ENCODE data around the gene ZFYVE28. TPM values are rescaled to one million over a fixed set of nuclear protein-coding genes. Genes with fewer than 3 reads are reported as not detected.

Gene ZFYVE28
- total and polyA plus RNA-seq, 12 donors, result 4.3 to 24.6 (median 16.0) TPM

DNA sequence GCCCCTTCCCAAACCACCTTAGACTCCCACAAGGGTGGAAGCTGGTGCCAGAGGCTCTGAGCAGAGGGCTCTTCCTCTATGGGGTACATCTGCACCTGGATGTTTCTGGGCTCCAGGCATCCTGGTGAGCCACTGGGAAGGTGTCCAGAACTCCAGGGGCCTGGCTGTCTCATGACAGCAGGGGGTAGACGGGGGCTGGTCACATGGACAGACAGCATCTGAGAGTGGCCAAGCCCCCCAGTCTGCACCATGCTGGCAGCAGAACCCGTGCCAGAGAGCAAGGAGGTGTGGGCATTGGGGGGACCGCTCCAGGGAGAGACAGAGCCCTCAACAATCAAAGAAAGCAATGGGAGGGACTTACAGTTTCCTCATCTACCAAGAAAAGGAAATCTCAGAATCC is 39.5 kb downstream of the ZFYVE28 start:
- no peaks in the 10 kb centered on the region for H3K4me1 ChIP-seq (replicated peaks in 1 of 2)
- TF ChIP-seq, protein P1, sequence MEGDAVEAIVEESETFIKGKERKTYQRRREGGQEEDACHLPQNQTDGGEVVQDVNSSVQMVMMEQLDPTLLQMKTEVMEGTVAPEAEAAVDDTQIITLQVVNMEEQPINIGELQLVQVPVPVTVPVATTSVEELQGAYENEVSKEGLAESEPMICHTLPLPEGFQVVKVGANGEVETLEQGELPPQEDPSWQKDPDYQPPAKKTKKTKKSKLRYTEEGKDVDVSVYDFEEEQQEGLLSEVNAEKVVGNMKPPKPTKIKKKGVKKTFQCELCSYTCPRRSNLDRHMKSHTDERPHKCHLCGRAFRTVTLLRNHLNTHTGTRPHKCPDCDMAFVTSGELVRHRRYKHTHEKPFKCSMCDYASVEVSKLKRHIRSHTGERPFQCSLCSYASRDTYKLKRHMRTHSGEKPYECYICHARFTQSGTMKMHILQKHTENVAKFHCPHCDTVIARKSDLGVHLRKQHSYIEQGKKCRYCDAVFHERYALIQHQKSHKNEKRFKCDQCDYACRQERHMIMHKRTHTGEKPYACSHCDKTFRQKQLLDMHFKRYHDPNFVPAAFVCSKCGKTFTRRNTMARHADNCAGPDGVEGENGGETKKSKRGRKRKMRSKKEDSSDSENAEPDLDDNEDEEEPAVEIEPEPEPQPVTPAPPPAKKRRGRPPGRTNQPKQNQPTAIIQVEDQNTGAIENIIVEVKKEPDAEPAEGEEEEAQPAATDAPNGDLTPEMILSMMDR (IDR thresholded peaks at IDR 0.05), result no peak
- no peak for TF ChIP-seq POLR2A (IDR thresholded peaks at IDR 0.05)
- DNase-seq, result no peak
- no peaks in the 10 kb centered on the region for H3K36me3 ChIP-seq (replicated peaks in 1 of 2)
- H3K9me3 ChIP-seq (replicated peaks in 1 of 3), result no peaks in the 10 kb centered on the region
- intact Hi-C loops (cut with DNase I), result no loop called here
- H3K27me3 ChIP-seq, result no peaks in the 10 kb centered on the region
- H3K4me3 ChIP-seq, result no peak overlapping the region
- no peak overlapping the region for H3K27ac ChIP-seq
- WGBS, 4 donors, result 61 to 89% (median 81%) methylated on average over 3 of the region's 3 CpGs

DNA sequence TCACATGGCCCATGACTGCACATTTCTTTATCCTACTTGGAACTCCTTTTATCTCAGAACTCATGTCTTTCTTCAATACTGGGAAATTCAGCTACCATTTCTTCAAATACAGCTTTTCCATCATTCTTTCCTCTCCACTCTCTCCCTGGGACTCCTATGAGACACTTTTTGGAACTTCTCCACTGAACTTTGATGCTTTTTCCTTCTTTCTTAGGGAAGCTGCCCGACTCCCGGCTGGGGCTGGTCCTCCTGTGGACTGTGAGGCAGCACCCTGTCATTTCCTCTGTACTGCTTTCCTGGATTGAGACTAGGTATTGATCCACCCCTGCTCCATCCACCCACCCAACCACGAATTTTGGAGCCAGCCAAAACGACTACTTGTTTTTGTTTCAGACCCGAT is 40.0 kb downstream of the ZFYVE28 start:
- Histone ChIP-seq H3K4me1 (replicated peaks in 1 of 2) (no peaks in the 10 kb centered on the region), H3K9me3 (replicated peaks in 1 of 3) (no peaks in the 10 kb centered on the region), H3K4me3 (no peak overlapping the region), H3K27ac (no peak overlapping the region), H3K27me3 (no peaks in the 10 kb centered on the region), H3K36me3 (replicated peaks in 1 of 2) (no peaks in the 10 kb centered on the region)
- TF ChIP-seq, protein P1 (IDR thresholded peaks at IDR 0.05), result no peak
- TF ChIP-seq POLR2A (IDR thresholded peaks at IDR 0.05), result no peak
- intact Hi-C loops (cut with DNase I), result no loop called here
- DNase-seq, result no peak
- WGBS, 4 donors, result 76 to 85% (median 77%) methylated on average over 5 of the region's 5 CpGs

DNA sequence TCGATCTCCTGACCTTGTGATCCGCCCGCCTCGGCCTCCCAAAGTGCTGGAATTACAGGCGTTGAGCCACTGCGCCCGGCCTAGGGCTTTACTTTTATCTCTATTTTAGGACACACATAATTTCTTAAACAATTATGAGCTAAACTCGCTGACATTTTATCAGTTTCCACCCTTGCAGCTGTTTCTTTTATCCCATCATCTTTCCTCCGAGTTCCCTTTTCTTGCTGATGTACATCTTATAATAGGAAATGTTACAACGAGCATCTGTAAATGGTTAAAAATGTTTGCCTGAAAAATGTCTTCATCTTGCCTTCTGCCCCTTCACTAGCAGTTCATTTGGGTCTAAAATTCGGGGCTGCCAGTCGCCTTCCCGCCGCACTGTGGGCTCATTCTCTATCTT is 41.2 kb downstream of the ZFYVE28 start:
- no peaks in the 10 kb centered on the region for H3K27me3 ChIP-seq
- intact Hi-C loops (cut with DNase I), result no loop called here
- TF ChIP-seq POLR2A (IDR thresholded peaks at IDR 0.05), result no peak
- WGBS, 4 donors, result 88 to 96% (median 92%) methylated on average over 14 of the region's 14 CpGs
- no peaks in the 10 kb centered on the region for H3K9me3 ChIP-seq (replicated peaks in 1 of 3)
- no peak for DNase-seq
- no peak overlapping the region for H3K4me3 ChIP-seq
- no peak overlapping the region for H3K27ac ChIP-seq
- H3K4me1 ChIP-seq (replicated peaks in 1 of 2), result no peaks in the 10 kb centered on the region
- H3K36me3 ChIP-seq (replicated peaks in 1 of 2), result no peaks in the 10 kb centered on the region

DNA sequence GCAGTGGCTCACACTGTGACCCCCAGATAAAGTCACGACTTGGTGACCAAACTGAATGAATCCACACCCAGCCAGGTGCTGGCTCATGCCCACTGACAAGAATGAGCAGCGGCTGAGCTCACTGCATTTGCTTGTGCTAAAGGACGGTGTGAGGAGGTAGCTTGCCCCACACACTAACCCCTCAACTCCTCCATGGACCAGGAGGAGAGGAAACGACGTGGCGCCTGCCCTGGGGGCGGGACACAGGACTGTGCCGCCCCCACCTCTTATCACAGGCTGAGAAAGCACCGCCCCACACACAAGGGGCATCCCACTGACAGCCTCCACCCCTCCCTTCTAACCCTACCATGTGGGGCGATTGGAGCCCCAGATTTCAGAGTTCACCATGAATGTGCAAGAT is 43.0 kb downstream of the ZFYVE28 start:
- Histone ChIP-seq H3K27ac (no peak overlapping the region), H3K4me1 (replicated peaks in 1 of 2) (no peaks in the 10 kb centered on the region), H3K27me3 (no peaks in the 10 kb centered on the region), H3K4me3 (no peak overlapping the region), H3K9me3 (replicated peaks in 1 of 3) (no peaks in the 10 kb centered on the region), H3K36me3 (replicated peaks in 1 of 2) (no peaks in the 10 kb centered on the region)
- 86 to 97% (median 88%) methylated on average over 8 to 10 of the region's 10 CpGs for WGBS, 4 donors
- intact Hi-C loops (cut with DNase I), result no loop called here
- TF ChIP-seq, protein P1 (IDR thresholded peaks at IDR 0.05), result no peak
- TF ChIP-seq POLR2A (IDR thresholded peaks at IDR 0.05), result no peak
- no peak for DNase-seq

DNA sequence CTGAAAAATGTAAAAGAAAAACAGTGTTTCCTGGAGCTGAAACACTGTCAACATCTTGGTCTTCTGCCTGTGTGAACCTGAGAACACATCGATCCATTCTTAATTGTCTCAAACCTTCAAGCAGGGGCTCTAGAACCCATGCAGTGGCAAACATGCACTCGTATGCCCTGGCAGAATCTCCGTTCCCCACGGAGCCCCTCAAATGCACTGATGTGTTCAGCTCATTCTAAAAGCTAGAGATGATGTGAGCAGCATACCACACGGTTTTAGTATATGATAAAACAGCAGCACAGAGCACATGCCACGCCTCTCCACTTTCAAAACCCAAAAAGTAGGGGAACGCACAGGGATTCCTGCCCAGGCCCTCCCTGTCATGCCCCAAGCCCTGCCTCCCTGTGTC is 44.9 kb downstream of the ZFYVE28 start:
- Histone ChIP-seq H3K27ac (no peak overlapping the region), H3K9me3 (replicated peaks in 1 of 3) (no peaks in the 10 kb centered on the region), H3K36me3 (replicated peaks in 1 of 2) (no peaks in the 10 kb centered on the region), H3K27me3 (no peaks in the 10 kb centered on the region), H3K4me3 (no peak overlapping the region), H3K4me1 (replicated peaks in 1 of 2) (no peaks in the 10 kb centered on the region)
- no peak for DNase-seq
- intact Hi-C loops (cut with DNase I), result no loop called here
- WGBS, 4 donors, result 91 to 97% (median 92%) methylated on average over 7 of the region's 7 CpGs
- no peak for TF ChIP-seq POLR2A (IDR thresholded peaks at IDR 0.05)
- TF ChIP-seq, protein P1 (IDR thresholded peaks at IDR 0.05), result no peak

Measured in adrenal gland (tissue), 12 donors.